ENCODE measurements around the gene CTAGE1. TPM values are rescaled to one million over a fixed set of nuclear protein-coding genes. Genes with fewer than 3 reads are reported as not detected.

CTAGE1 gene
- total and polyA plus RNA-seq, 7 donors = not detected

- no peaks in the 10 kb centered on the region for H3K36me3 ChIP-seq
- no peak for DNase-seq
- WGBS, 2 donors = 80 to 91% methylated on average over 4 of the region's 4 CpGs
- TF ChIP-seq EP300 (IDR thresholded peaks at IDR 0.05) (no peak), POLR2A (IDR thresholded peaks at IDR 0.05) (no peak), POLR2AphosphoS5 (IDR thresholded peaks at IDR 0.05) (no peak)
- TF ChIP-seq, protein P1, sequence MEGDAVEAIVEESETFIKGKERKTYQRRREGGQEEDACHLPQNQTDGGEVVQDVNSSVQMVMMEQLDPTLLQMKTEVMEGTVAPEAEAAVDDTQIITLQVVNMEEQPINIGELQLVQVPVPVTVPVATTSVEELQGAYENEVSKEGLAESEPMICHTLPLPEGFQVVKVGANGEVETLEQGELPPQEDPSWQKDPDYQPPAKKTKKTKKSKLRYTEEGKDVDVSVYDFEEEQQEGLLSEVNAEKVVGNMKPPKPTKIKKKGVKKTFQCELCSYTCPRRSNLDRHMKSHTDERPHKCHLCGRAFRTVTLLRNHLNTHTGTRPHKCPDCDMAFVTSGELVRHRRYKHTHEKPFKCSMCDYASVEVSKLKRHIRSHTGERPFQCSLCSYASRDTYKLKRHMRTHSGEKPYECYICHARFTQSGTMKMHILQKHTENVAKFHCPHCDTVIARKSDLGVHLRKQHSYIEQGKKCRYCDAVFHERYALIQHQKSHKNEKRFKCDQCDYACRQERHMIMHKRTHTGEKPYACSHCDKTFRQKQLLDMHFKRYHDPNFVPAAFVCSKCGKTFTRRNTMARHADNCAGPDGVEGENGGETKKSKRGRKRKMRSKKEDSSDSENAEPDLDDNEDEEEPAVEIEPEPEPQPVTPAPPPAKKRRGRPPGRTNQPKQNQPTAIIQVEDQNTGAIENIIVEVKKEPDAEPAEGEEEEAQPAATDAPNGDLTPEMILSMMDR (IDR thresholded peaks at IDR 0.05) = no peak
- intact Hi-C loops (cut with DNase I) = no loop called here
- no peak overlapping the region for H3K27ac ChIP-seq
- H3K4me1 ChIP-seq = peaks cover 0 to 8% (median 0%) of the 10 kb centered on the region in 4 donors
- no peaks in the 10 kb centered on the region for H3K9me3 ChIP-seq
- H3K4me3 ChIP-seq = no peak overlapping the region
- H3K27me3 ChIP-seq = no peaks in the 10 kb centered on the region
These were observed 11.0 kb upstream of the CTAGE1 start for GRCh38 chr18:22428672-22429071.

GRCh38 chr18:22427822-22428549, 10.3 kb upstream of the CTAGE1 start:
- H3K9me3 ChIP-seq = no peaks in the 10 kb centered on the region
- no peak overlapping the region for H3K27ac ChIP-seq
- no peaks in the 10 kb centered on the region for H3K36me3 ChIP-seq
- TF ChIP-seq POLR2A (IDR thresholded peaks at IDR 0.05) (no peak), POLR2AphosphoS5 (IDR thresholded peaks at IDR 0.05) (no peak), EP300 (IDR thresholded peaks at IDR 0.05) (no peak)
- TF ChIP-seq, protein P1 (IDR thresholded peaks at IDR 0.05) = no peak
- H3K27me3 ChIP-seq = no peaks in the 10 kb centered on the region
- intact Hi-C loops (cut with DNase I) = no loop called here
- H3K4me3 ChIP-seq = no peak overlapping the region
- H3K4me1 ChIP-seq = peaks cover 0 to 8% (median 3%) of the 10 kb centered on the region in 4 donors
- DNase-seq = no peak
- 81 to 88% methylated on average over 7 of the region's 7 CpGs for WGBS, 2 donors

DNA sequence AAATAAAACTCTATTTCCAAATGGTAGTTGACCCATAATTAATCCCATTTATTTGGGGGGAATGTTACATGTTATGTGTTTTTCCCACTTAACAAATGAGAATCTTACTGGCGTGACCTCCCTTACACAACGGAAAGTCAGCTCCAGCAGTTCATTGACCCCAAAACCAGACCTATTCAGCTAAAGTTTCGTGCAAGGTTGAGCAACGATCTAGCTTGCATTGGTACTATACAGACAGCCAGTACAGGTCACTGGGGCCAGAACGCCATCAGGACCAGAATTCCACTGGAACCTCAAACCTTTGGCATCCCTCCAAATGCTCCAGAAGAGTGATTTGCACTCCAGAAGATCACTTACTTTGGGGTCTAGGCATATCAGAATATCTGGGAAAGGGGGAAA, 6.8 kb upstream of the CTAGE1 start:
- H3K4me3 ChIP-seq = no peak overlapping the region
- WGBS, 2 donors = 88 to 91% methylated on average over 5 of the region's 5 CpGs
- intact Hi-C loops (cut with DNase I) = no loop called here

GRCh38 chr18:22423878-22424564, 6.3 kb upstream of the CTAGE1 start:
- H3K27ac ChIP-seq = no peak overlapping the region
- H3K4me3 ChIP-seq = no peak overlapping the region
- no peaks in the 10 kb centered on the region for H3K36me3 ChIP-seq
- intact Hi-C loops (cut with DNase I) = no loop called here
- H3K27me3 ChIP-seq = no peaks in the 10 kb centered on the region
- 89% methylated on average over 9 of the region's 9 CpGs for WGBS, 2 donors
- DNase-seq = no peak
- no peaks in the 10 kb centered on the region for H3K9me3 ChIP-seq
- peaks cover 0 to 8% (median 3%) of the 10 kb centered on the region in 4 donors for H3K4me1 ChIP-seq
- TF ChIP-seq EP300 (IDR thresholded peaks at IDR 0.05) (no peak), POLR2A (IDR thresholded peaks at IDR 0.05) (no peak), POLR2AphosphoS5 (IDR thresholded peaks at IDR 0.05) (no peak)
- TF ChIP-seq, protein P1 (IDR thresholded peaks at IDR 0.05) = no peak

More for the DNA sequence above, 6.8 kb upstream of the CTAGE1 start:
- no peak for DNase-seq
- TF ChIP-seq, protein P1 (IDR thresholded peaks at IDR 0.05) = no peak
- H3K9me3 ChIP-seq = no peaks in the 10 kb centered on the region
- H3K27me3 ChIP-seq = no peaks in the 10 kb centered on the region
- H3K36me3 ChIP-seq = no peaks in the 10 kb centered on the region
- no peak overlapping the region for H3K27ac ChIP-seq
- H3K4me1 ChIP-seq = peaks cover 0 to 8% (median 3%) of the 10 kb centered on the region in 4 donors

All from sigmoid colon (tissue), 7 donors.